GM20000 (cell line): ENCODE data around the gene ITM2C.

Experiments
- DNase-seq: peaks from one replicate; pipeline ENCODE4 v3.0.0; 2012; ENCODE audit warnings: low spot score
- TF ChIP-seq, protein P1 (sequence below): IDR thresholded peaks from 2 replicates; pipeline ENCODE4 v1.5.1; 2012; ENCODE audit warnings: mild to moderate bottlenecking, control low read depth; ENCODE audit errors: extremely low read depth, missing control alignments

The ITM2C gene

DNA sequence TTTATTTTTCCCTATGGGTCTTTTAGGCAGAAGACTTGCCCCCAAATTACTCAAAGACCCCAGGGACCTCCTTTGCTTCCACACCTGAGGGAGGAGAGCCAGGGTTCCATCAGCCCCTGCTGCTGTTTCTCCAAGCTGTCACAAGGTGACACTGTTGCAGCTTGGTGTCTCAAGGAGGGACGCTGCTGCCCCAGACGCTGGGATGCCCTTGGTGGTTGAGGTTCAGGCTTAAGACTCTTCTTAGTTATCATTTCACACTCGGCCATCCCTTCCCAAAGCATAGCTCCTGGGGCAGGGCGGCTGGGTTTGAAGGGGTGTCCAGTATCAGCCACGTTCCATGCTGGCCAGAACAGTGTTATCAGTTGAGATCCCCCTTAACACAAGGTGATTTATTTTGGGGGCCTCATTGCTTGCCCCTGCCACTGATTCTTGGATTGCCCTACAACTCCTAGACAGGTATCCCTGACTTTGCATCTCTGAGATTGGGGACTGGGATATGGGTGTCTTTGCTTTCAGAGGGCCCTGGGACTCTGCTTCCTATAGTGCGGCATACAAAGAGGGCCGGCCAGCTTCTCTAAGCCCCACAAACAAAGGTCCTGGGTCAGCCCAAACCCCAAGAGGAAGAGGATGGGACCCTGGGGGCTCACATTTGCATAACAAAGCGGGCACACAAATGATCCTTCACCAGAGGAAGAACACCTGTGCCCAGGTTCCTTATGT, 37.6 kb downstream of the ITM2C start:
- DNase-seq: peak; percentile 75
- TF ChIP-seq, protein P1, sequence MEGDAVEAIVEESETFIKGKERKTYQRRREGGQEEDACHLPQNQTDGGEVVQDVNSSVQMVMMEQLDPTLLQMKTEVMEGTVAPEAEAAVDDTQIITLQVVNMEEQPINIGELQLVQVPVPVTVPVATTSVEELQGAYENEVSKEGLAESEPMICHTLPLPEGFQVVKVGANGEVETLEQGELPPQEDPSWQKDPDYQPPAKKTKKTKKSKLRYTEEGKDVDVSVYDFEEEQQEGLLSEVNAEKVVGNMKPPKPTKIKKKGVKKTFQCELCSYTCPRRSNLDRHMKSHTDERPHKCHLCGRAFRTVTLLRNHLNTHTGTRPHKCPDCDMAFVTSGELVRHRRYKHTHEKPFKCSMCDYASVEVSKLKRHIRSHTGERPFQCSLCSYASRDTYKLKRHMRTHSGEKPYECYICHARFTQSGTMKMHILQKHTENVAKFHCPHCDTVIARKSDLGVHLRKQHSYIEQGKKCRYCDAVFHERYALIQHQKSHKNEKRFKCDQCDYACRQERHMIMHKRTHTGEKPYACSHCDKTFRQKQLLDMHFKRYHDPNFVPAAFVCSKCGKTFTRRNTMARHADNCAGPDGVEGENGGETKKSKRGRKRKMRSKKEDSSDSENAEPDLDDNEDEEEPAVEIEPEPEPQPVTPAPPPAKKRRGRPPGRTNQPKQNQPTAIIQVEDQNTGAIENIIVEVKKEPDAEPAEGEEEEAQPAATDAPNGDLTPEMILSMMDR: peak; percentile 98

DNA sequence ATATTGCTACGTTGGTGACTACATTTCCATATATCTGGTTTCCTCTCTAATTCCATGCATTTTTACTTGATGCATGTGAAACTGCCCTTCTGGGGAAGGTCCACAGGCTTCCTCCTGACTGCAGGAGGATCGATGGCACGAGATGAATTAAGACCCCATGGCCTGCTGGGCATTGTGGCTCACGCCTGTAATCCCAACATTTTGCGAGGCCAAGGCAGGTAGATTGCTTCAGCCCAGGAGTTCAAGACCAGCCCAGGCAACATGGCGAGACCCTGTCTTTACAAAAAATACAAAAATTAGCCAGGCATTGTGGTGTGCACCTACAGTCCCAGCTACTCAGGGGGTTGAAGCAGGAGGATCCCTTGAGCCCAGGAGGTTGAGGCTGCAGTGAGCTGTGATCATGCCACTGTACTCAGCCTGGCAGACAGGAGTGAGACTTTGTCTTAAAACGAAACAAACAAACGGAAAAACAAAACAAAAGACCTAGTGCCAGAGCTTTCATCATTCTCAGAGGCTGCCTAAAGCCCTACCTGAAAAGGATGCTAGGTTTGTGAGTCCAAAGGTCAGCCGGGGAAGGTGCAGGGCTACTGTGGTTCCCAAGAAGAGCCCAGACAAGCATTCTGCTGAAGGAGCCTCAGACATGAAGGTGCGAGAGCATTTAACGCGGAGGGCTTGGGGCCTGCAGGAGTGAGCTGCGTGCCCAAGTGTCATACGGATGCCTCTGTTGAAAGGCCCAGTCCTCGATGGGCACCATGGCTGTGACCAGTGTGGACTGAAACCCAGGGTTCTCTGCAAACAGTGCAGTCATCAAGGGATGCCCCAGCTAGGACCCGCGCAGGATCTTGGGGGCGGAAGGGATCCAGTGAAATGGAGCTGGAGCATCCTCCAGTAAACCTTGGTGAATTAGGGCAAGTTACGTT, 38.7 kb downstream of the ITM2C start:
- TF ChIP-seq, protein P1: no peak
- DNase-seq: no peak

DNA sequence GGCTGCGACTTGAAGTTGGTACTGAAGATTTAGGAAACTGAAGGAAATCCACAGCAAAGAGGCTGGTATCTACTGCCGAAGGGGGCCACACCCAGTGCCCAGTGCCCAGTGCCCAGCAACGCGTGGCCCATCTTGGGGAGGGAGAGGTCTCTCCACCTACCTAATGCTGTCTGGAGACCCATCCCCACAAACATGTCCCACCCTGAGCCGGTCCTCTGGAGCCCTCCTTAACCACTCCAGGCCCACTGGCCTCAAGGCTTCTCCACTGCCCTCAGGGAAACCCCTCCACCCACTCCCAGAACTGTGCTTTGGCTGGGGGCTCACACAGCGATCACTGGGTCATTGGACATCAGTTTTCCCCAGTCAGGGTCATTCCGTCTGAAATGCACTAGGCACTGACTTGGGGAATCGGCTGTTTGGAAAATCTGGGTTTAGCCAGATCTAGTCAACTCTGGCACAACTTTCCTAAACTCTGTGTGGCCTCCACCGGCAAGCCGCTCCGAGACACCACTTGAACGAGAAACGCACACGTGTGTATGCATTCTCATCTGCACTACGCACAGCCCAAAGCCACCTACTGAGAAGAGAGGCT, 40.2 kb downstream of the ITM2C start:
- TF ChIP-seq, protein P1: no peak
- no peak for DNase-seq

DNA sequence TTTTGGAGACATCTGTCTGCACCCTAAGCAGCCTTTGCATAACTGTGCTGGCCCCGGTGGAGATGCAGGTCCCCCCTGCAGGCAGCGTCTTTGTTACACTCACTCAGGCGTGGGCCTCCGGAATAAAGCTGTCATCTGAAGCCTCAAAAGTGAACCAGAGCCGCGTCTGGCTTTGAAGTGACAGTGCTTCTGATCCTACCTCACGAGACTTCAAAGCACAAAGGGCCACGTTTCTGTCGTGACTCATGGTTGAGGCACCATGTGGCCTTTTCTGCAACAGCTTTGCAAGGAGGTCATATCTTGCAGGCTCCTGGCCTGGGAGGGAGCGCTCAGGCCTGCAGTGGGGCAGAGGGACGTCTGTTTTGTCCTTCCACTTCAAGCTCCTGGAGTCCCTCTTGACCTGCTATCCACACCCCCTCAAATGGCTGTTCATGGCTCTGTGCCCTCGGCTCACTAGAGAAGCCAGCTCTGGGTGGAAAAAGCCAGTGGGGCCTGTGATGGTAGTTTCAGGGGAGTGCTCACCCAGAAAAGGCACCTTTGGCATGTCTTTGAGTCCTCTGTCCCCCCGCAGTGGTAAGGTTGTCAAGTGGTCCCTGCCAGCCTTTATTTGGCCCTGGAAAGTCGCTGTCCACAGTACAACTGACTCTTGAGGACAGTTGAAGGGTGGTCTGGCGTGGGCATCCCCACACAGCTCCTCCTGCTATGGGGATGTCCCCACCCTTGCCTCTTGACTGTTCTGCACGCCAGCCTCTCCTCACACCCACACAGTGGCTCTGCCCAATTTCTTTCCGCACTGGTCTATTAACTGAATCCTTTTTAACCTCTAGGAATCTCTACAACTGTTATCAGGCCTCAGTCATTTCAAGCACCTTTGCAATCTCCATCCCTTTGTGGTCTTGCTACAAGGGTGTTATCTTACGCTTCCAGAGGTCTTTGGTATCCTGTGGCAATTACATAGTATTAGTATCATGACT, 41.0 kb downstream of the ITM2C start:
- DNase-seq: no peak
- TF ChIP-seq, protein P1: no peak

DNA sequence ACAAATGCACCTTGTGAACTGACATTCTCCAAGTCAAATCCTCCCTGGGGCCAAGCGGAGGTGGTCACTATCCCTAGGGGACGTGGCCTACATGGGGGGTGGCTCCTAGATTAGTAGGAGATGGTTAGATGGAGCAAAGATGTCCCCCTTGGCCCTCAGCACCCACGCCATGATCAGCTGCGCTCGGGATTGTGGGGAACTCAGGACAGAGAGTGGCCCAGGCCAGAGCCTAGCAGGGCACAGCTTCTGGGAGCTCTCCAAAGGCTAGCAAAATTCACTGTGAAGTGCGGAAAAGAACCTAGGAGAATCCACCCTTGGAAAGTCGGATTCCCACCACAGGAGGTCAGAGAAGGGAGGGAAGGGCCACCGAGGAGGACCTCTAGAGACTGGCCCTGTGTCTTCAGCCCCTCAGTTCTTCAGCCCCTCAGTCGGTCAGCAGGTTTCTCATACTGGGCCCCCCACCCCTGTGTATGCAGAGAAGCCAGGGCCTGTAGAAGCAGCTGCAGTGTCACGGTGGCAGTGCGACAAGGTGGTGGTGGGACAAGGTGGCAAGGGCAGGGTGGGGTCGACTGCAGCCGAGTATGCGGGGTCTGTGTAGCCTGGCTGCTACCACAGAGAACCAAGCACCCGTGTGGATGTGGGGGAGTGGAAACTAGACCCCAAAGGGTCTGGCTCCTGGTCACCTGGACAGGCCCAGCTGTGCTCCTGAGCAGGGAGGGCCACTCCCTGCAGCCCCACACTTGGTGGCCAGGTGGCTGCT, 41.9 kb downstream of the ITM2C start:
- TF ChIP-seq, protein P1: no peak
- no peak for DNase-seq

DNA sequence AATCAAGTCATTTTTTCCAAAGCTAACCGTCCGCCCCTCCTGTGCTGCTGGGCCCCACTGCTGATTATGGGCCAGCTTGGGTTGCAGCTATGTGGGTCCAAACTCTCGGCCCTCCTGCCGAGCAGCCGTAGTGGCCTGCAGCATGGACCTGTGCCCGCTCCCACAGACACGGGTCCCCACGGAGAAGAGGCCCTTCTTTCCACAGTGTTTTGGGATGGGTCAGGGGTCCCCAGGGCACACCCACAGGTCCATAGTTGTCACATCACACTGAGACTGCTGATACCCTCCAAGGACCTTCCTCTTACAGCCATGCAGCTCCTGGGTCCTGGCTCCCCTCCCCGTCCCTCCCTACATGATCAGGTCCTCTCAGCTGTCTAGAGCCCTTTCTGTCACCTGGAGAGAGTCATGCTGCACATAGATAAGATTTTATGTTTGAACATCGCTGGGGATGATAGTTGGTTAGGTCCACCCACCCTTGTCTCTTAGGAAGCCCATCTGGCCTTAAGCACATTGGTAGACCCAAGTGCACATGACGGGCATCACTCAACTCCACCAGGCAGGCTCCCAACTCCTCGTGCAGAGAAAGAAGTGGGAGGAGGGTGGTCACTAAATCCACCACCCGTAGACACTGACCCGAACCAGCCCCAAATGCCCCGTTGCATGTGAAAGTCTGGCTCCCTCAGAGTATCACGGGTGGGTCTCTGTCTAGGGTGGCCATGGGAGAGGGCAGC, 42.8 kb downstream of the ITM2C start:
- DNase-seq: no peak
- TF ChIP-seq, protein P1: no peak
